Measurements from ENCODE around the gene S1PR5. TPM values are rescaled to one million over a fixed set of nuclear protein-coding genes. Genes with fewer than 3 reads are reported as not detected.

S1PR5 gene
- total and polyA plus RNA-seq, 9 of the 15 experiments (the other 6 are each of a cell fraction or from before 2014, with no cell fraction given), result 0.03 to 0.54 (median 0.35) TPM; not detected in 4

DNA sequence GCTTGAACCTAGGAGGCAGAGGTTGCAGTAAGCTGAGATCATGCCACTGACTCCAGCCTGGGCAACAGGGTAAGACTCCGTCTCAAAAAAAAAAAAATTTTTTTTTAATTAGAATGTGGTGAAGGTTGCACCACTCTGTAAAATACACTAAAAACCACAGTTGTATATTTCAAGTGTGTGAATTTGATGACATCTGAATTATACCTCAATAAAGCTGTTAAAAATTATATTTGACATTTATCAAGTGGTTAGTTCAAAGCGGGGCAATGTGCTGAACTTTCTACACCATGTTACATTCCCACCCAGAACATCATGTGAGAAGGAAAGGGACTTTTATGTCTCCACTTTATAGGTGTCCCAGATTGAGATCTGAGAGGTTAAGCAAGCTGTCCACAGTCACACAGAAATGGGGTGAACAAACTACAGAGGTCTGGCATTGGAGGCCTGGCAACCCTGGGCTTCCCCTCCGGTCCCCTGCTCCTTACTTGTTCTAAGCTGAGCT lies 5.9 kb upstream of the S1PR5 start (continued):
- TF ChIP-seq, protein P1, sequence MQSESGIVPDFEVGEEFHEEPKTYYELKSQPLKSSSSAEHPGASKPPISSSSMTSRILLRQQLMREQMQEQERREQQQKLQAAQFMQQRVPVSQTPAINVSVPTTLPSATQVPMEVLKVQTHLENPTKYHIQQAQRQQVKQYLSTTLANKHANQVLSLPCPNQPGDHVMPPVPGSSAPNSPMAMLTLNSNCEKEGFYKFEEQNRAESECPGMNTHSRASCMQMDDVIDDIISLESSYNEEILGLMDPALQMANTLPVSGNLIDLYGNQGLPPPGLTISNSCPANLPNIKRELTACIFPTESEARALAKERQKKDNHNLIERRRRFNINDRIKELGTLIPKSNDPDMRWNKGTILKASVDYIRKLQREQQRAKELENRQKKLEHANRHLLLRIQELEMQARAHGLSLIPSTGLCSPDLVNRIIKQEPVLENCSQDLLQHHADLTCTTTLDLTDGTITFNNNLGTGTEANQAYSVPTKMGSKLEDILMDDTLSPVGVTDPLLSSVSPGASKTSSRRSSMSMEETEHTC (IDR thresholded peaks at IDR 0.05), result no peak
- TF ChIP-seq ZFP36 (IDR thresholded peaks at IDR 0.05; ENCODE audit: low read depth, low read length, partially characterized antibody) (peak; percentile 41), RBM25 (IDR thresholded peaks at IDR 0.05; ENCODE audit: low read depth, low read length, severe bottlenecking) (peak; percentile 52)

DNA sequence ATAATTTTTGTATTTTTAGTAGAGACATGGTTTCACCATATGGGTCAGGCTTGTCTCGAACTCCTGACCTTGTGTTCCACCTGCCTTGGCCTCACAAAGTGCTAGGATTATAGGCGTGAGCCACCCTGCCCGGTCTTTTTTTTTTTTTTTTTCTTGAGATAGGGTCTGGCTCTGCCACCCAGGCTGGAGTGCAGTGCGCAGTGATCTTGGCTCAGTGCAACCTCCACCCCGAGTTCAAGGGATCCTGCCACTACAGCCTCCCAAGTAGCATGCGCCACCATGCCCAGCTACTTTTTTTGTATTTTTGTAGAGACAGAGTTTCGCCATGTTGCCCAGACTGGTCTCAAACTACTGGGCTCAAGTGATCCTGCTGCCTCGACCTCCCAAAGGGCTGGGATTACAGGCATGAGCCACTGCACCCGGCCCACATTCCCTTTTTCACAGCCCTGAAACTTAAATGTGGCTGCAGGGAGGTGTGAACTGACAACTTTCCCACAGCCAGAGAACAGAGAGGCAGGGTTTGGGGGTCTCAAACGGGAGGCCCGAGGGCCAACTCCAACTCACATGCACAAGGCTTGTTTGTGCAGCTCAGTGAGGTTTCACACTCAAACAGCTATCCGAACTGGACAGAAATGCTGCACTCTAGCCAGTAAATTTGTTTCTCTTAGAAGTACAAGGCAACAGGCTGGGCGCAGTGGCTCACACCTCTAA lies 4.4 kb upstream of the S1PR5 start:
- H3K27me3 ChIP-seq (ENCODE audit: control insufficient read depth in 2 of 2, insufficient read depth in 2 of 2, low read length in 2 of 2), result peaks cover 0 to 10% of the 10 kb centered on the region in 2 experiments; a peak in 3 of 5 replicates
- WGBS (ENCODE audit: insufficient coverage, low coverage, missing lambda C conversion rate), result 39% methylated on average over 11 of the region's 13 CpGs
- H3K79me2 ChIP-seq (ENCODE audit: control insufficient read depth, insufficient read depth, low read length), result no peaks in the 10 kb centered on the region
- ChIA-PET POLR2A (interaction anchor here (1.6 kb wide), 1 partner anchor 21 kb away, joined by 4 read pairs; no protein-coding TSS in a partner anchor), CTCF (ENCODE audit: low intra/inter-chr PET ratio) (no interaction called here)
- H3K9ac ChIP-seq (ENCODE audit: insufficient read depth in 1 of 2, low read depth in 2 of 2, low read length in 2 of 2), result no peak overlapping the region
- TF ChIP-seq GATAD2A (IDR thresholded peaks at IDR 0.05) (no peak), RCOR1 (IDR thresholded peaks at IDR 0.05; ENCODE audit: borderline replicate concordance in 1 of 2, low read depth in 2 of 2, low read length in 2 of 2) (no peak), ZBTB9 (CRISPR knock-in tag; IDR thresholded peaks at IDR 0.05) (no peak), PML (IDR thresholded peaks at IDR 0.05; ENCODE audit: low read length) (no peak), ZFPM2 (CRISPR knock-in tag; IDR thresholded peaks at IDR 0.05) (no peak), ZNF695 (CRISPR knock-in tag; IDR thresholded peaks at IDR 0.05) (no peak), NKRF (IDR thresholded peaks at IDR 0.05; ENCODE audit: borderline replicate concordance) (no peak), ZNF785 (CRISPR knock-in tag; IDR thresholded peaks at IDR 0.05) (no peak)
- no peak overlapping the region for H3K4me2 ChIP-seq (ENCODE audit: insufficient read depth, low read length)
- intact Hi-C loops (cut with micrococcal nuclease), result no loop called here
- H4K20me1 ChIP-seq (replicated peaks; ENCODE audit: control insufficient read depth, insufficient read depth, low read length), result no peaks in the 10 kb centered on the region; the same call in 1 of the 2 replicates
- FAIRE-seq (no peak), ATAC-seq (no peak), DNase-seq (ENCODE audit: extremely low read depth in 1 of 4, low spot score in 3 of 4) (no peak)
- no peaks in the 10 kb centered on the region for H3K9me3 ChIP-seq (replicated peaks; ENCODE audit: control insufficient read depth, insufficient read depth, low read depth, low read length)
- peaks cover 19 to 32% of the 10 kb centered on the region in 2 experiments; a peak in 4 of 5 replicates for H3K4me1 ChIP-seq (replicated peaks in 1 of 2; ENCODE audit: control insufficient read depth in 2 of 2, insufficient read depth in 2 of 2, low read length in 2 of 2)
- no peak overlapping the region for H3K4me3 ChIP-seq
- H3K36me3 ChIP-seq (ENCODE audit: control insufficient read depth, insufficient read depth, low read length), result no peaks in the 10 kb centered on the region
- H3K27ac ChIP-seq (ENCODE audit: extremely low read depth, low read depth, low read length), result no peak overlapping the region
- BruUV-seq (replicated peaks), result no TSS peak
- H2AFZ ChIP-seq (ENCODE audit: low read depth, low read length), result peak overlapping the region; percentile 40; the same call in 1 of the 2 replicates
- no peaks in the 10 kb centered on the region for H3K9me1 ChIP-seq (ENCODE audit: control insufficient read depth, insufficient read depth, low read length)
- in situ Hi-C loops (cut with MboI), result no loop called here

Measured in K562 (cell line).